SK-N-MC (cell line): ENCODE data around the gene PPFIBP2.

ENCODE experiments used
- EZH2 ChIP-seq: fragments of 200-600 bp; sonication (generic); IDR thresholded peaks from one replicate; pipeline ENCODE4 v1.6.1; 2017; ENCODE audit warnings: antibody characterized with exemption
- POLR2AphosphoS5 ChIP-seq: IDR thresholded peaks from 2 replicates; pipeline ENCODE4 v1.6.1; 2012; ENCODE audit warnings: mild to moderate bottlenecking, low read depth, low read length, borderline replicate concordance

DNA sequence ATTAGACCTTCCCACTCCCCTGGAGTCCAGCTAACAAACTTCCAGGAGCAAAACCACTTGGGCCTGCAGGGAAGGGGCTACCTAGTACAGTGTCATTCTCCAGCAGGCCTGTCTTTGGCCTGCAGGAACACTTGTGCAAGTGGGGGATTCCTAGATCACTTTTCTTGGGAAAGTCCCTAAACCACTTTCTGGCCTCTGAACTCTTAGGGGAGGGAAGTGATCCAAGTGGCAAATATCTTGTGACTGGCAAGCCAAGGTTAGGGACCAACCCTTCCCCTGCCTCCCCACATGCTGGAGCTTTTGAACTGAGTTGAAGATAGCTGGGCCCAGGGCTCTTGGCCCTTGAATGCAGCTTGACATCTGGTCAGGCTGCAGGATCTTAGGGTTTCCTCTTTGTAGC lies 17.2 kb downstream of the PPFIBP2 start:
- TF ChIP-seq POLR2AphosphoS5 (no peak), EZH2 (no peak)
